Left cardiac atrium (tissue), 4 donors: ENCODE results near the gene CHST11. TPM values are rescaled to one million over a fixed set of nuclear protein-coding genes. Genes with fewer than 3 reads are reported as not detected.

Experiments
- ATAC-seq, 2 donors: fragments of 200-7000 bp; cut with Tn5 transposase; one replicate each; pipeline ENCODE4 v1.9.1; 2020; ENCODE audit warnings: mild to moderate bottlenecking in 2 of 2, moderate library complexity in 2 of 2
- DNase-seq: peaks from one replicate; pipeline ENCODE4 v3.0.0-alpha.2; 2020
- intact Hi-C, 2 donors: fragments of 100-400 bp; cut with DNase I; formaldehyde crosslinking; loops; one replicate each; pipeline versions ENCODE4 v1.14.1 to v1.15.1; 2022 to 2023
- total RNA-seq, 2 donors: library from RNA; stranded (reverse); fragmentation: NEBNext Ultra II Directional; extraction: Animal tissue kit (Norgen Biotek cat#: 25700); gene quantifications; one replicate each; pipeline ENCODE4 v1.2.1, GENCODE V29; 2021
- donor health status: DM: no; HTN: yes; CAD: no.
- donor health status: DM: no; HTN: yes; CAD: no; lungs with severe emphysema.
- donor health status: DM: yes; HTN: yes; CAD: no.
- donor health status: Dilated cardiomyopathy.

The CHST11 gene
- total RNA-seq, 2 donors from 2014 or later = 12.9 to 17.7 TPM

- intact Hi-C loops = no loop called here
- no peak for DNase-seq
- peak; percentile 36 to 47 for ATAC-seq
Observed at GRCh38 chr12:104627990-104628830, 171.5 kb downstream of the CHST11 start.

- ATAC-seq = no peak
- intact Hi-C loops = no loop called here
- DNase-seq = no peak
Observed at GRCh38 chr12:104628831-104629135, 172.0 kb downstream of the CHST11 start.

- DNase-seq = no peak
- intact Hi-C loops = no loop called here
- no peak for ATAC-seq
Observed at GRCh38 chr12:104630230-104630670, 173.5 kb downstream of the CHST11 start.

- ATAC-seq = no peak
- intact Hi-C loops = no loop called here
Observed at GRCh38 chr12:104631867-104632266, 175.1 kb downstream of the CHST11 start.

GRCh38 chr12:104632724-104633201, 176.0 kb downstream of the CHST11 start:
- no peak for DNase-seq
- peak; percentile 43 to 80 for ATAC-seq
- intact Hi-C loops = no loop called here

More at GRCh38 chr12:104631867-104632266, 175.1 kb downstream of the CHST11 start:
- DNase-seq = no peak

GRCh38 chr12:104634044-104634443, 177.3 kb downstream of the CHST11 start:
- no peak for ATAC-seq
- intact Hi-C loops = no loop called here
- DNase-seq = no peak

GRCh38 chr12:104634852-104635251, 178.1 kb downstream of the CHST11 start:
- ATAC-seq = no peak
- no peak for DNase-seq
- intact Hi-C loops = no loop called here

- intact Hi-C loops = no loop called here
- no peak for ATAC-seq
- no peak for DNase-seq
Observed at GRCh38 chr12:104635607-104636343, 179.0 kb downstream of the CHST11 start.

- ATAC-seq = no peak
- intact Hi-C loops = no loop called here
- DNase-seq = no peak
Observed at GRCh38 chr12:104636496-104636895, 179.7 kb downstream of the CHST11 start.

- intact Hi-C loops = no loop called here
- DNase-seq (no peak), ATAC-seq (peak; percentile 20 to 35)
Observed at GRCh38 chr12:104637604-104638003, 180.9 kb downstream of the CHST11 start.

GRCh38 chr12:104638218-104638850, 181.6 kb downstream of the CHST11 start:
- ATAC-seq (no peak), DNase-seq (no peak)
- intact Hi-C loops = no loop called here

GRCh38 chr12:104638851-104639240, 182.1 kb downstream of the CHST11 start:
- no peak for DNase-seq
- intact Hi-C loops = no loop called here
- peak in 1 of 2 donors; percentile 32 for ATAC-seq

- ATAC-seq (no peak), DNase-seq (no peak)
- intact Hi-C loops = no loop called here
Observed at GRCh38 chr12:104640956-104641355, 184.2 kb downstream of the CHST11 start.

- no peak for DNase-seq
- peak; percentile 25 to 59 for ATAC-seq
- intact Hi-C loops = no loop called here
Observed at GRCh38 chr12:104641862-104642261, 185.1 kb downstream of the CHST11 start.

- intact Hi-C loops = no loop called here
- peak in 1 of 2 donors; percentile 35 for ATAC-seq
- no peak for DNase-seq
Observed at GRCh38 chr12:104643093-104643818, 186.5 kb downstream of the CHST11 start.

- DNase-seq = no peak
- ATAC-seq = peak; percentile 48 to 72
Observed at GRCh38 chr12:104643819-104644669, 187.3 kb downstream of the CHST11 start.

GRCh38 chr12:104648756-104649155, 192.0 kb downstream of the CHST11 start:
- intact Hi-C loops = no loop called here
- ATAC-seq (no peak), DNase-seq (no peak)

More at GRCh38 chr12:104643819-104644669, 187.3 kb downstream of the CHST11 start:
- intact Hi-C loops = no loop called here

- intact Hi-C loops = no loop called here
- no peak for DNase-seq
- no peak for ATAC-seq
Observed at GRCh38 chr12:104649217-104649824, 192.6 kb downstream of the CHST11 start.
